DOHH2 (cell line): Measurements from ENCODE around the gene IGF2BP1.

Experiments
- CTCF ChIP-seq: fragments of 200-600 bp; sonication (generic); IDR thresholded peaks from one replicate; pipeline ENCODE4 v1.5.1; 2014; ENCODE audit warnings: antibody characterized with exemption, mild to moderate bottlenecking, low read depth, low read length; ENCODE audit not compliant: poor library complexity, severe bottlenecking
- EZH2phosphoT487 ChIP-seq: fragments of 200-600 bp; sonication (generic); IDR thresholded peaks from 2 replicates; pipeline ENCODE4 v1.6.1; 2017; ENCODE audit warnings: borderline replicate concordance, mild to moderate bottlenecking, antibody characterized with exemption, low read length, moderate library complexity, mixed read lengths

GRCh38 chr17:48996722-48997102, 473 bp upstream of the IGF2BP1 start:
- TF ChIP-seq CTCF (no peak), EZH2phosphoT487 (no peak)
